ENCODE results near the gene USP31. TPM values are rescaled to one million over a fixed set of nuclear protein-coding genes. Genes with fewer than 3 reads are reported as not detected.

Gene USP31
- total RNA-seq, 1 experiment from 2014 or later: 16.1 TPM

DNA sequence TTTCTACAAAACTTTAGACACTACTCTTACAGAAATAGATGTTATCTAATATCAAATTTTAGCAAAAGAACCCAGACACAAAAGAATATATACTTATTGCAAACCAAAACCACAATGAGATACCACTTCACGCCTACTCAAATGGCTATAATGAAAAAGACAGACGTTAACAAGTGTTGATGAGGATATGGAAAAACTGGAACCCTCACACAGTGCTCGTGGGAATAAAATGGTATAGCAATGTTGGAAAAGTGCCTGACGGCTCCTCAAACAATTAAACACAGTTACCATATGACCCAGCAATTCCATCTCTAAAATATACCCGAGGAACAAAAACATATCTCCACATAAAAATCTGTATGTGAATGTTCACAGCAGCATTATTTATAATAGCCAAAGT lies 27.1 kb downstream of the USP31 start:
- Histone ChIP-seq H3K18ac (ENCODE audit: insufficient read length, low read depth, low read length) (no peak overlapping the region), H3K4ac (ENCODE audit: low read depth, low read length) (no peak overlapping the region), H2BK120ac (ENCODE audit: low read depth, low read length, poor library complexity, severe bottlenecking) (no peak overlapping the region), H4K91ac (ENCODE audit: insufficient read length, low read depth, low read length) (no peak overlapping the region), H3K23ac (ENCODE audit: insufficient read length, low read depth, low read length) (no peak overlapping the region), H4K8ac (replicated peaks; ENCODE audit: insufficient read length, low read depth, low read length) (no peak overlapping the region), H3K79me2 (ENCODE audit: insufficient read depth, low read length) (peaks cover 15% of the 10 kb centered on the region; the same call in 1 of the 2 replicates), H3K4me1 (ENCODE audit: insufficient read depth, low read length) (peaks cover 3% of the 10 kb centered on the region; the same call in 1 of the 2 replicates), H2AK5ac (ENCODE audit: insufficient read length, low read length) (no peak overlapping the region), H3K27ac (ENCODE audit: insufficient read length, low read depth, low read length) (no peak overlapping the region), H3K9me3 (ENCODE audit: control insufficient read depth, low read depth, low read length) (no peaks in the 10 kb centered on the region), H3K27me3 (ENCODE audit: insufficient read depth, low read length) (no peaks in the 10 kb centered on the region), H3K23me2 (ENCODE audit: insufficient read length, low read depth, low read length, poor library complexity, severe bottlenecking) (no peaks in the 10 kb centered on the region), H3K14ac (ENCODE audit: insufficient read depth, low read length) (no peak overlapping the region), H4K20me1 (ENCODE audit: control insufficient read depth, insufficient read depth, insufficient read length) (no peaks in the 10 kb centered on the region), H2BK20ac (ENCODE audit: low read depth, low read length, poor library complexity, severe bottlenecking) (no peak overlapping the region), H2AFZ (ENCODE audit: low read length) (no peak overlapping the region), H2BK15ac (ENCODE audit: low read depth, low read length) (no peak overlapping the region), H2BK5ac (ENCODE audit: insufficient read length, low read length) (no peak overlapping the region), H2BK12ac (ENCODE audit: insufficient read length, low read depth, low read length) (no peak overlapping the region), H3T11ph (ENCODE audit: low read length) (no peak overlapping the region), H3K4me2 (ENCODE audit: insufficient read depth, insufficient read length, low read length) (no peak overlapping the region), H4K5ac (ENCODE audit: insufficient read length, low read depth, low read length) (no peak overlapping the region), H3K9ac (ENCODE audit: extremely low read depth, insufficient read length, low read length) (no peak overlapping the region), H3K79me1 (ENCODE audit: insufficient read depth, low read depth, low read length, poor library complexity, severe bottlenecking) (peaks cover 10% of the 10 kb centered on the region), H3K56ac (ENCODE audit: insufficient read length, low read depth, low read length) (no peak overlapping the region)
- no peaks in the 10 kb centered on the region for H3K9me3 Mint-ChIP-seq
- H3K27me3 Mint-ChIP-seq (ENCODE audit: low read depth): no peaks in the 10 kb centered on the region
- WGBS (ENCODE audit: extremely low coverage, insufficient read length, low lambda C conversion rate): no CpG with 5 or more reads among the region's 5 CpGs
- H3K4me1 Mint-ChIP-seq: peaks cover 46 to 51% of the 10 kb centered on the region in 2 experiments
- no peaks in the 10 kb centered on the region for H3K36me3 Mint-ChIP-seq (ENCODE audit: insufficient read depth in 1 of 3, low read depth in 3 of 3)
- DNase-seq: no peak
- no peak overlapping the region for H3K4me3 Mint-ChIP-seq
- H3K27ac Mint-ChIP-seq: no peak overlapping the region
- TF ChIP-seq, protein P1, sequence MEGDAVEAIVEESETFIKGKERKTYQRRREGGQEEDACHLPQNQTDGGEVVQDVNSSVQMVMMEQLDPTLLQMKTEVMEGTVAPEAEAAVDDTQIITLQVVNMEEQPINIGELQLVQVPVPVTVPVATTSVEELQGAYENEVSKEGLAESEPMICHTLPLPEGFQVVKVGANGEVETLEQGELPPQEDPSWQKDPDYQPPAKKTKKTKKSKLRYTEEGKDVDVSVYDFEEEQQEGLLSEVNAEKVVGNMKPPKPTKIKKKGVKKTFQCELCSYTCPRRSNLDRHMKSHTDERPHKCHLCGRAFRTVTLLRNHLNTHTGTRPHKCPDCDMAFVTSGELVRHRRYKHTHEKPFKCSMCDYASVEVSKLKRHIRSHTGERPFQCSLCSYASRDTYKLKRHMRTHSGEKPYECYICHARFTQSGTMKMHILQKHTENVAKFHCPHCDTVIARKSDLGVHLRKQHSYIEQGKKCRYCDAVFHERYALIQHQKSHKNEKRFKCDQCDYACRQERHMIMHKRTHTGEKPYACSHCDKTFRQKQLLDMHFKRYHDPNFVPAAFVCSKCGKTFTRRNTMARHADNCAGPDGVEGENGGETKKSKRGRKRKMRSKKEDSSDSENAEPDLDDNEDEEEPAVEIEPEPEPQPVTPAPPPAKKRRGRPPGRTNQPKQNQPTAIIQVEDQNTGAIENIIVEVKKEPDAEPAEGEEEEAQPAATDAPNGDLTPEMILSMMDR (conservative IDR thresholded peaks at IDR 0.05): no peak

Data from H9 (cell line).